Activated CD4-positive, CD25-positive, alpha-beta regulatory T cell treated with anti-CD3 and anti-CD28 coated beads, Interleukin-2, amount 50 U/mL, for 24 hours (primary cell): Measurements from ENCODE around the gene HSPA9.

Experiments
- ATAC-seq, 2 donors: fragments of 150-1000 bp; cut with Tn5 transposase; one replicate each; pipeline ENCODE4 v1.10.0; 2021; ENCODE audit warnings: mild to moderate bottlenecking in 1 of 2, moderate library complexity in 1 of 2

The HSPA9 gene

DNA sequence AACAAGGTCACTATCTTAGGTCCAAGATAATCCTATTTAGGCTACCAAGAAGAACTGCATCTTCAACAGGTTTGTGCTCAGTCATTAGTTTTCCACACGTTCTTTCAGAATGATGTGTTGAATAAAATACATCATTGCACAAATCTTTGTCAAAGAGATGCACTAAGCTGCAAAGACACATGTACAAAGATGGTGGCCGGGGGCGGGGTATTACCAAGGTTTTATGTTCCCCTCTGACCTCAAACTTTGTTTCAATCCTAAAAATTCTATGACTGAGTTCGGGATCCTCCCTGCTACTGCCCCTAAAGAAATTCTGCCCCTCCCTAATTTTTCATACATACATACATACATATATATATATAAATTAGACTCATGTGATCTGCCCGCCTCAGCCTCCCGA, 14.2 kb downstream of the HSPA9 start:
- no peak for ATAC-seq

DNA sequence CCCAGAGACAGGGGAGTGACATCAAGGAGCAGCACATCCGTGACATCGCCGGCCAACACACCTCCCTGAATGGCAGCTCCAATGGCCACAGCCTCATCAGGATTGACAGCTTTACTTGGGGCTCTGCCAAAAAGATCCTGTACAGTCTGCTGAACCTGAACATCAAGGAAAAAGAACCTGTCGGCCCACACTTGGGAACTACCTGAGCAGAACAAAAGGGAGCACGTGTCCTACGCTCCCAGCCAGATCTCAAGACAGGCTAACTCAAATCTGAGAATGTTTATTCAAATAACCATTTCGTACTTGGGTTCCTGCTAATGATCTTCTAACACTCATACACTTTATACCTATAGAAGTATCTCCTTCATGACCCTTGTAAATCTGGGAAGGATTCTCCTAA, 15.3 kb downstream of the HSPA9 start:
- no peak for ATAC-seq

DNA sequence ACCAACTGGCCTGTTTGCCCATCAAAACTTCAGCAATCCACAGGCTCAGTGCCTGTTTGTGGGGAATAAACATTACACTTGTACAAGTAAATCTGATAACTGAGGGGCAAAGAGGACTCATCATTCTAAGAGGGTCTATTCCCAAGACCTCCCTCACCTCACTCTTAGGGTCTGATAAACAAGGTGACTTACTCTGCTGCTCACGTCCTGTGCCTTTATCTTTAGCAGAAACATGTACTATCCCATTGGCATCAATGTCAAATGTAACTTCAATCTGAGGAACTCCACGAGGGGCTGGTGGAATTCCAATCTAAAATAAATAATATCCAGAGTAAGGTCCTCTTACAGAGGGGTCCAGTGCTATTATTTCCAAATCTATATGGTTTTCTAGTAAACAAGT, 17.5 kb downstream of the HSPA9 start:
- no peak for ATAC-seq

DNA sequence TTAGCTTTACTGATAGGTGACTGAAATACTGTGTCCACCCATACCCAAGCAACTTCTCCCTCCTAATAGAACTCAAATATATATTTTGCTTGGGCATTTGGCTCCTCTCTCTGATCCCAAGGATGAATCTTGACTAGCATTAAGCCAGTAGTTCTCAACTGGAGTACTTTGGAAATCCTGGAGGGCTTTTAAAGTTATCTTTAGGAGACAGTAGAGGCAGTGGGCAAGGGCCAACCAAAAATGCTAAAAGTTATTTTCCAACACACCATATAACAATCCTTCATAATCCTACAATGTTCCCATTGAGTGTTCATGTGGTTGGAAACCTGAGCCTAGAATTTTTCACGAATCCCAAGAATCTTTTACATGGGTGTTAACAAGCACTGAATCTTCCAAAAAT, 21.1 kb downstream of the HSPA9 start:
- ATAC-seq, result no peak

DNA sequence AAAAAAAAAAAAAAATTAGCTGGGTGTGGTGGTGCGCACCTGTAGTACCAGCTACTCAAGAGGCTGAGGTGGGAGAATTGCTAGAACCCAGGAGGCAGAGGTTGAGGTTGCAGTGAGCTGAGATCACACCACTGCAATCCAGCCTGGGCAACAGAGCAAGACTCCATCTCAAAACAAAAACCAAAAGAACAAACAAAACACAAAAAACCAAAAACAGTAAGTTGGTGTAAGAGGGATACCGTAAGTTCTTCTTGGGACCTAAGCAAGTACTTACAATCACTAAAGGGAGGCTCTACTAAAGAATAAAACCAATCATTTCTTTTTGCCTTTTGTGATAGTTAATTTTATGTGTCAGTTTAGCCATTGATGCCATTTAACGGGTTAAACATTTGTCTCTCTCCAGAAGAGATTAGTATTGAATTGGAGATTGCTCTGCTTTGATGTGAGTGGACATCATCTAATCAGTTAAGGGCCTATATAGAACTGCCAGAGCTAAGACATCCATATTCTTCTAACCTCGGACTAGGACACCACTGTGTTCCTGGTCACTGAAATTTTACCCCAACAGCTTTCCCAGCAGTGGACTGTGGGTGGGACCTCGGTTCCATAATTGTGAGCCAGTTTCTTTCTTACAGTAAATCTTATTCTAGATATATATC, 21.6 kb downstream of the HSPA9 start:
- no peak for ATAC-seq

DNA sequence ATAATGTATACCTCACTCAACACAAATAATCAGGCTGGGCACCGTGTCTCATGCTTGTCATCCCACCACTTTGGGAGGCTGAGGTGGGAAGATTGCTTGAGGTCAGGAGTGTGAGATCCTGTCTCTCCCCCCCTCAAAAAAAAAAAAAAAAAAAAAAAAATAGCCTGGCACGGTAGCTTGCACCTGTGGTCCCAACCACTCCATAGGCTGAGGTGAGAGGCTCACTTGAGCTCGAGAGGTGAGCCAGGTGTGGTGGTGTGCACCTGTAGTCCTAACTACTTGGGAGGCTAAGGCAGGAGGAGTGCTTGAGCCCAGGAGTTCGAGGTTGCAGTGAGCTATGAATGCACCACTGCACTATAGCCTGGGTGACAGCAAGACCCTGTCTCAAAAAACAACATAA, 22.5 kb downstream of the HSPA9 start:
- no peak for ATAC-seq

DNA sequence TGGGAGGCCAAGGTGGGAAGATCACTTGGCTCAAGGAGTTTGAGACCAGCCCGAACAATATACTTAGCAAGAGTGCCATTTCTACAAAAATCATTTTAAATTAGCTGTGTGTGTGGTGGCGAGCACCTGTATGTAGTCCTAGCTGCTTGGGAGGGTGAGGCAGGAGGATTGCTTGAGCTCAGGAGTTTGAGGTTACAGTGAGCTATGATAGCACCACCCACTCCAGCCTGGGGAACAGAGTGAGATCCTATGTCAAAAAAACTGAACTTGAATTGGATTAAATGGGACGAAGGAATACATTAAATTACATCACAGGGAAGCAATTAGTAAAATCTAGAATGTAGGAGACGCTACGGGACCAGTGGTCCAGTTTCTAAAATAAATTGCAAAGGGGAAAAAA, 25.8 kb downstream of the HSPA9 start:
- no peak for ATAC-seq

DNA sequence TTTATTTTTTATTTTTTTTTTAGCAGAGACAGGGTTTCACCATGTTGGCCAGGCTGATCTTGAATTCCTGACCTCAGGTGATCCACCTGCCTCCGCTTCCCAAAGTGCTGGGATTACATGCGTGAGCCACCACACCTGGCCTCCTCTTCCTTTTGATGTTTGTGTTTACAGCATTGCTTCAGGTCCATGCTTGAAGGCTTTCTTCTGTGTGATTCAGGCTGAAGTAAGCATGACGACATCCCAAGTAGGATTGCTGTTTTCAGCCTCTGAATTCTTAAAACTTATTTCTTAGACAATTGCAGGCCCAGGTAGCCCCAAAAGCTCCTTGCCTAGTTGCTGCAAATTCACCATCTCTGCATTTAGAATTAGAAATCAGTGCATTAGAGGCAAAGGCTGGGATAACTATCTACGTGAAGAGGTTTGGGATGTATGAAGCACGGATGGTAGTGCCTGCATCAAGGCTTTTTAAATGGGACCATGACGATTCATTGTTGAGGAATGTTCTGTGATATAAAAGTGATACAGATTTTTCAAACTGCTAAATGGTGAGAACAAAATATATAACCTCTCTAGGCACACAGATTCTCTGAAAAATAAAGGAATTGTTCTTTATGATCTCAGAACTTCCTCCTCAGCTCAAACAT, 29.2 kb downstream of the HSPA9 start:
- ATAC-seq, result no peak

DNA sequence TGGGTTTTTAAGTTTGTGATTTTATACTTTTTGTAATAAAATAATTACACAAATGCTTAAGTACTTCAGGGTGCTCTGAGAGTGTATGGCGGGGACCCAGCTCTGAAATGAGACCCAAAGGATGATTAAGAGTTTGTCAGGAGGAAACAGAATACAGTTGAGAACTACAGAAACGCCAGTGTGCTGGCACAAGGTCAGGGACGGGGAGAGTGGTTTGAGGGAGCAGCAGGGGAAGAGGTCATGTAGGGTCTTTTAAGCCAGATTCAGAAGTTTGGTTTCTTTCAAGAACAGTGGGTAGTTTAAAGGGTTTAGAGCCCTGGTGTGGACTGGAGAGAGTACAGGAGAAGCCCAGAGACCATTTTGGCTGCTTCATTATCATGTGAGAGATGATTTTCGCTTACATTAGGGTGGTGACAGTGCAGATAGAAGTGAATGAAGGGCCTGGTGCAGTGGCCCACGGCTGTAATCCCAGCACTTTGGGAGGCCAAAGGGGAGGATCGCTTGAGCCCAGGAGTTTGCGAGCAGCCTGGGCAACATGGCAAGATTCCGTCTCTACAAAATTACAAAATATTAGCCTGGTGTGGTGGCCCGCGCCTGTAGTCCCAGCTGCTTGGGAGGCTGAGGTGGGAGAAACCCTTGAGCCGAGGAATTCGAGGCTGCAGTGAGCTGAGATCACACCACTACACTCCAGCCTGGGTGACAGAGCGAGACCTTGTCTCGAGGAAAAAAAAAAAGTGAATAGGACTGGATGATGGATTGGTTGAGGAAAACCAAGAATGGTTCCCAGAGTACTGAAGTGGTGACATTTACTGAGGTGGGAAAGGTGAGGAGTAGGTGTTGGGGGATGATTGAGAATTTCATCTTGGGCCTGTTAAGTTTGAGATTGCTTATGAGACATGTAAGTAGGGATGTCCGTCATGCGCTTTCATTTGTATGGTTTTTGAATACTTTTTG, 30.7 kb downstream of the HSPA9 start:
- ATAC-seq, result no peak

DNA sequence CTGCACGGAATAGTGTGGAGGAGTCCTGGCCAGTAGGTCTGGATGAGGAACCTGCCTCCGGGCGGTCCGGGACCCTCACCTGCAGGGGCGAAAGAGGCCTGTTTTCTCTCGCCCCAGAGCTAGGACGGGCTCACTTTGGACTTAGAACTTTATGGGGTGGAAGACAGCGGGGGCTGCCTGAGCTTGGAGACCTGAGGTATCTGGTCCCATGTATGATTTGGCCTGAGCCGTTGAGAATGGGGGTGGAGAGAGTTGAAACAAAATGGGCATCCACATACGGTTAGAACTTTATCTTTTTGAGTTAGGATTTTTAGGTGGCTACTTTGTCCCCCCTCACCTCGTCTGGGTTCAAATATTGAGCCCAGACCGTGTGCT, 31.5 kb downstream of the HSPA9 start:
- ATAC-seq, result peak; percentile 57 to 63

DNA sequence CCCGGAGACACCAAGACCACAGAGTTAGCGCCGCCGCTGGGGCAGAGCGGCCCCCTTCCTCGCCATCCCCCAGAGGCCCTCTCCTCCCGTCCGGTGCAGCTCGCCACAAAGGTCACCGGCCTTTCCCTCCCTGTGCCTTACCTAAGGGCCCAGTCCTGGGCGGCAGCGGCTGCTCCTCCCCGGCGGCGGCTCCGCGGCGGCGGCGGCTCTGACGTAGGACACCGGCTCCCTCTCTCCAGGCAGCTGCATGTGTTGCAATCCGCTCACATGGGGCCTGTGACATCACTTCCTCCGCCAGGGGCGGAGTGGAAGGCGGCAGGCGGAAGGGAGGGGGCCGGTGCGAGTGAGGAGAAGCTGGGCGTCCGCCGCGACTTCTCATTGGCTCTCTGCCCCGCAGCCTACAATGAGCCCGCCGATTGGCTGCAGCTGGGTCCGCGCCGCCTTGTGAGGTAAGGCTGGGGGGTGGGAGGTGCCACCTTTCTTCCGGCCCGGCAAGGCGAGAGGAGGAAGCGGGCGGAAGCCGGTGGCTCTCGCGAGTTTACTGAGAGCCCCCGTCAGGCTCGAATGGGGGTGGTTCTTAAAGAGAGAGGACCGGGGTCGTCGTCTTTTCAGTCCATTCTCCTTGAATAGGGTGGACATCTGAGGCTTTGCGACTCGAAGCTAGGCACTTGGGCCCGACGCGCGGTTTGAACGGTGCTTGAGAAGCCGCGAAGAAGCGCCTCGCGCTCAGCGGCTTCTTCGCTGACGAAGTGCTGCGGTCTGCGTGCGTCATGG, 32.1 kb downstream of the HSPA9 start, which contains the start of gene ETF1:
ETF1 (minus strand) TSS at position 281 of the 774 bp plus-strand sequence. CDS start 318 bp downstream, outside the sequence.
- peak; percentile 93 for ATAC-seq

DNA sequence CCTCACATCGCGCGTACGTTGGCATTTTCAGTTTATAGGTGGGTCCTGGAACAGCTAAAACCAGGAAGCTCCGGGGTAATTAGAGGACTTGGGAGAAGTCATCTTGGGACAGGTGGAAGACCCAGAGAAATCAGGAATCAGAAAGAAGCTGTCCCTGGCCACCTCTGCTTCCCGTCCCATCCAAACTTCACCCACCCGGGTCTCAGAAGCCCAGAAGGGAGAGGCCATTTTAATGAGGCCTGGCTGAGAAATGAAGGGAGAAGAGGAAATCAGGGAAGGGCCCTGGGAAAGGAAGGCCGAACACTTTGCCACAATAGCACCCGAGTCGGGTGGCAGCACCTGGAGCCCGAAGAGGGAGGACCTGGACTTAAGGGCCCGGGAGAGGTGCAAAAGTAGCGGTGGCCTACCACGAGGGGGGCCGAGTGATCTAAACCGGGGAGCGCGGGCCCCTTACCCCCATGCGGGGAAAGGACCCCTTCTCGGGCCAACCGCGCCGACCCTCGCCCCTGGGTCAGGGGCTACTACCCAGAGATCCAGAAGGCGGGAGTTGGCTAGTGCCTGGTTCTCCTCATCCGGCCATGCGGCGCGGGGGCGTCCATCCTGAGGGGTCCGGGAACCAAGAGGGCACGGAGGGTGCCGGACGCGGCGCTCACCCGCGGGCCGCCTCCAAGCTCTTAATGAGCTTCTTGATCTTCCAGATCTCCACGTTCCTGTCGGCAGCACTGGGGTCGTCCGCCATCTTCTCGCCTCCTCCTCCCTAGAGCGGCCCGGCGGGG, 32.8 kb downstream of the HSPA9 start:
- peak; percentile 24 to 38 for ATAC-seq

DNA sequence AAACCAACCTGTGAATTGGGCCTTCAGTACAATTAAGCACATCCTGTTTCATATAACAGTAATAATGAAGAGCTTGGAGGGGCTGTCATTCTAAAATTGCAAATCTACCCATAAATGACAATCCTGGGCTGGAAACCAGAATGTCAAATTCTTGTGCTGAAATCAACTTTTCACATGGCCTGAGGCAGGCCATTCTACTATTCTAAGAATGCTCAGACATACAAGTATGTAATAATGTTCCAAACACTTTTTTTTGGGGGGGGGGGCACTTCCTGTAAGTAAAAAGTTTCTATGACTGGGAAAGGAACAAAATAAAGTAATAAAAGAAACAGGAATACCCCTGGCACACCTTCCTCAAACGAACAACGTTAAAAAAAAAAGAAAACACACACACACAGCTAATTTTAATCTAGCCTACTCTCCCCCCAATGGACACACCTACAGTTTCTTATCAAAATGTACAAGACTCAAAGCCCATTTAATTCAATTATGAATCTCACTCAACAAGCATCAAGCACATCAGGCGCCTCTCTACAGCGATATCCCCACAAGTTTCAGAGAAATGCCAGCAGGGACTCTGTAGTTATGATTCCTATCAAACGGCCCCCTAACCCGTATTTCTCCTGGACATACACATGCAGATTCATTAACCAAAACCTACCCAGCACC, 33.6 kb downstream of the HSPA9 start:
- ATAC-seq, result no peak

DNA sequence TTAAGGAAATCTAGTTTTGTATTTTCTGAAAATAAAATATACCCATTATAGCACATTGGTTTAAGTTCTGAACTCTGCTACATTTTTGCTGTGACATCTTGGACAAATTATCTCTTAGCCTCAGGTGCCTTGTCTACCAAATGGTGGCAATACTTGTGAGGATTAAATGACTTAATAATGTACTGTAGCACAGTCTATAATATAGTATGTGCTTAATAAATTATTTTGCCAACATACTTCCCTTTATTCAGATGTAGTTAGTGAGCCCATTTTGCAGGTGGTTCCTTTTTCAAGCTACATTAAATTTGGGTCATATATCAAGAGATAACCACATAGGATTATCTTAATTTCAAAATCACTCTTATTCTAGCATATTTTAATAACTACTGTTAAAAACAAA, 35.4 kb downstream of the HSPA9 start:
- ATAC-seq, result no peak

DNA sequence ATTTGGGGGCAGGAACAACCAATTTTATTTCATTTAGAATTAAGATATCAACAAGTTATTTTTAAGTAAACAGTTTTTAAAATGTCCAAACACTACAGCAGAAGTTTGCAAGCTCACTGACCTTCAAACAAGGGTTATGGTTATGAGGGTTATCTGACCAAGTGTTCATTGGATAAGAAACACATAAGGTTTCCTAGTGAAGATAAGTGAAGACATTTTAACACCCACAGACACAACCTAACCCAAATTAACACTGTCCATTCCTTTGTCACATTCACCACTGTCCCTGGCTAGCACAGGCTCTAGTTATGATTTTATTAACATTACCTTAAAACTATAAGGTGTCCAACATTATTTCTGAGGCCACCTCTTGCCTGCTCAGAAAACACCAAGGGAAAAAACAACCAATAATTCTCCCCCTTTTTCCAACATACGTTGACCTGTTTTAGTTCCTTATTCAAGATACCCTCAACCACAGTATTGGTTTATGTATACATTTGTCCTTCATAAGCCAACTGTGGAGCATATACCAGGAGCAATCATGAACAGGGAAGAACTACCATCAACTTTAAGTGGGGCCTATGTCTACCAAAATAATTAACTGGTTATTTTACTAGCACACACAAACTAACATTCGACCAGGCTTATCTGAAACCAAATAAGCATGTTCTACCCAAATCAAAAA, 36.1 kb downstream of the HSPA9 start:
- ATAC-seq, result no peak

DNA sequence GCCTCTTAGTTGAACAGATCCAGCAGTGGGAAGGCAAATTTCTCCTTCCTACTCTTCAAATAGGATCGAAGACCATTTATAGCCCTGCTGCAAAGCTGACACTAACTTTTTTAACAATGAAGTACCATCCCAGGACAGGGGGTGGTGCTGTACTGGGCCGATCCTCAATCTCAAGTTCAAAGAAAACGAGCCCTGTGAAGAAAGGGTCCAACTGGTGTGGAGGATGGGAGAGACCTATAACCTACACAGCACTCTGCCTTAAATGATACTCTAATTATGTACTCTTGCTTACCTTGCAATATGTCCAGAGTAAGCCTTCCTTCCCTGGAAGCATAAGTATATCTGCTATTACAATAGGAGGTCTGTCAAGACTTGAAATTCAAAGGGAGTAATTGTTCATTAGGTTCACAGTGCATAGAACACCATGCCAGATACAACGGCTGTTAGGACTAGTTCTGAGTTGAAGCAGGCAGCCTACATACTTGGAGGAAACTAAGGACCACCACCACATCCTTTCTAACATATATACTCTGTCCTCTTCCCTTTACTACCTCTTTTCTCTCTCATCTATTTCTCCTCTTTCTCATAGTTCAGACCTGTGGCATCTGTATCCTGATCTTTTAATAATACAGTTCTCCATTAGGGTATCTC, 38.4 kb downstream of the HSPA9 start:
- peak; percentile 41 to 62 for ATAC-seq

DNA sequence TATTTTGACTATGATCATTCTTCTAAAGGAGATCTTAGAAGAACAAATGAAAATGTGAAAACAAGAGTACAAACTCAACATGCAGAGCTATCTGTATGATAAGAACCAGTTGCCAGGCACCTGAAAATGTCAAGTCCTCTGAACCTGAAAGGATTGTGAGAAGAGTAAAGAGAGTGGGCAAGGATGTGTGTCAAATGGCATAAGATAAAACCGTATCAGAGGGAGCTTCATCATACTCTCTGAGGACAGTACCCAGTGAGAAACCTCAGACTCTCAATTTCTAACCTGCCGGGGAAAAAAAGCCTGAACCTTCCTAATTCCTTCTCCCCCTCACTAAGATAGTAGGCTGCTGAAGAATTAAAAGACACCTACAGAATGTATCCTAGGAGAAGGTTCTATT, 39.0 kb downstream of the HSPA9 start:
- ATAC-seq, result no peak

DNA sequence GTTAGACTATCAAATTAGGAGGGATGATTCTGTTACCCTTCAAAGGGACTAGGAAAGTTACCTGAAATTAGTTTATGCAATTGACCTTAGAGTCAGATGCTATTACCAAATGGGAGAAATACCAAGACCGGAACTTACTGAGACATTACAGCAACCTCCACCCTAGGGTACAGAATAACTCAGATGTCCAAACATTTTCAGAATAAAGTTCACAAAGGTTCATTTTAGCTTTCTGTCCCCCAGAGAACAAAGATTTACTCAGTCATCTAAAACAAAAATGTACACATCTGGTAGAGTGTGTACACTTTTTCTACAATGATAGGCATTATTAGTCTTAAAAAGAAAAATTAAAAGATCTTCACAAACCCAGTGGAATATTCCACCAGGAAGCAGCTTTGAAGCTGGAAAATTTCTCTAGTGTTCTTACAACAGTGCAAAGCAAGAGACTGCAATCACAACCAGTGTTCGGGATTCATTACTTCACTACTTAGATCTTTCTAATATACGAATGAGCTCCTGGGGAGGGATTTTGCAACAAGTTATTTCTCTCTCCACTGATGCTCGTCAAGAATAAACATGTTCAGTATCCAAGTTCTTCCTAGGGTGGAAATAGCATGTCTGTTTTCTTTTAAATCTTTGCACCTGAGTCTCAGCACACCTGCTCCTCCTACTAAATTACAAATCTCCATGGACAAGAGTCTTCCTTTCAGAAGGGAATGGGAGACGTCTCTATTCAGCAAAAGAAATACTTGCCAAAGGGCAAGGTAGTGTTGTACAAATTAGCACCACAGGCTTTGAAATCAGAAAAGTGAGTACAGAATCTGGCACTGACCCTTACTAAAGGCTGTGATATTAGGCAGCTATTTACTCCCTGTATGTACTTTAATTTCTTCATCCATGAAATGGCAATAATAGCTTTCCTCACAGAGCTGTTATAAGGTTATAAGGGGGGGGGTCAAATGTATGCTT, 40.9 kb downstream of the HSPA9 start:
- no peak for ATAC-seq

DNA sequence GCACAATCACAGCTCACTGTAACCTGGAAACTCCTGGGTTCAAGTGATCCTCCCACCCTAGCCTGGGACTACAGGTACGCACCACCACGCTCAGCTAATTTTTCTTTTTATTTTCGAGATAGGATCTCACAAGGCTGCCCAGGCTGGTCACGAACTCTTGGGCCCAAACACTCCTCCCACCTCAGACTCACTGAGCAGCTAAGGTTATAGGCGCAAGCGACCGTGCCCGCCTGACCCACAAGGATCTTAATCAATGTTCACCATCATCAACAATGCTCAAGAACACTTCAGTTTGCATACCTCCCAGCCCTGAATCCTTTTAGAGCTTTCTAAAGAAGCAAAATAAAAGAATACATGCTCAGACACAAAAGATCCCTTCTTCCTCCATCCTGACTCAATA, 45.4 kb downstream of the HSPA9 start:
- no peak for ATAC-seq
